ENCODE data around the gene LUM. TPM values are rescaled to one million over a fixed set of nuclear protein-coding genes. Genes with fewer than 3 reads are reported as not detected.

Gene LUM
- total RNA-seq, 5 donors from 2014 or later (not counting 1 experiment from before 2014, with no cell fraction given), result 0.46 to 1.1 (median 0.61) TPM; not detected in 2

DNA sequence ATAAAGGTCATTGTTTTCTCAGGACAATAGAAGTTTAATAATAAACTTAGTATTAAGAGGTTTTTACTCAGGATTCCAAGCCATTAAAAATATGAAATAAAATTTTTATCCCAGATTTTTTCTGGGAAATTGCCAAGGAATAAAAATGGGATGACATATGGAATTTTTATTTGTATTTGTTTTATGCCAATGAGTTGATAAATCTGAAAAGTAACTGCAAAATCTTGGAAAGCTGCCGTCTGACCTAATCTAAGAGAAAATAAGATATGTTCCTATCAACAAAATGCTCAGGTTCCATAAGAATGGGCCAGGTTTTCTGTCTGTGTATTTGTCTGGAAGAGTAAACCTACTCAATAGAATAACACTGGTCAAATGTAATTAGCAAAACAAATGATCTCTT is 31.3 kb downstream of the LUM start:
- H3K4me1 Mint-ChIP-seq, result no peaks in the 10 kb centered on the region
- no peaks in the 10 kb centered on the region for H3K27me3 ChIP-seq (replicated peaks in 1 of 2; ENCODE audit: control insufficient read depth in 2 of 2, extremely low read depth in 1 of 2, insufficient read depth in 2 of 2, low read length in 1 of 2)
- H3K9me3 ChIP-seq, result no peaks in the 10 kb centered on the region
- ATAC-seq (replicated peaks in 1 of 4) (no peak), DNase-seq (no peak)
- POLR2A ChIA-PET, result interaction anchor here in 1 of 2 donors (0.6 kb wide), 1 partner anchor 302 kb away, joined by 3 read pairs; no protein-coding TSS in a partner anchor
- no peak overlapping the region for H3K4me3 Mint-ChIP-seq
- no CpG with 5 or more reads among the region's 1 CpG for WGBS (ENCODE audit: insufficient coverage)
- CTCF ChIA-PET, result no interaction called here
- H3K4me1 ChIP-seq (ENCODE audit: control insufficient read depth in 1 of 2, extremely low read depth in 1 of 2, insufficient read depth in 2 of 2, low read length in 2 of 2), result no peaks in the 10 kb centered on the region
- no peak overlapping the region for H3K4me3 ChIP-seq (ENCODE audit: control insufficient read depth in 1 of 2, extremely low read depth in 1 of 2, low read length in 1 of 2)
- no peaks in the 10 kb centered on the region for H3K27me3 Mint-ChIP-seq
- no peak overlapping the region for H3K27ac Mint-ChIP-seq
- H3K9me3 Mint-ChIP-seq, result no peaks in the 10 kb centered on the region
- H3K36me3 Mint-ChIP-seq, result no peaks in the 10 kb centered on the region
- no peaks in the 10 kb centered on the region for H3K36me3 ChIP-seq (ENCODE audit: control insufficient read depth in 2 of 2, extremely low read depth in 1 of 2, insufficient read depth in 1 of 2, low read length in 1 of 2)
- no peak overlapping the region for H3K27ac ChIP-seq (ENCODE audit: low read length)

DNA sequence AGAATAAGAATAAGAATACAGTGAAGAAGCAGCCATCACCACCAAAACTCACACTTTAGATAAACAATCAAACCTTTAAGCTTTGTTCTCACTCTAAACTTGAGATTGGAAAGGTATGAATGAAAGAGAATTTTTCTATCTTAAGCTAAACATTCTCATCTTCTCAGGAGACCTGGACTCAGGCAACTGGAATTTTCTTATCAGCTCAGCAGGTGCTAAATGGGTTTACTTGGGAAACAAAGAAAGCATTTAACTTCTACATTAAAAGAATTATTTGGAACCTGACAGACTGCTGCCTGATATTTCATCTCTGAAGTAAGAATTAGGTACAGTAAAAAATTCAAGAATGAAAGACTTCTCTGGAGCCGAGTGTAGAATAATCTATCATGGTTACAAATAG is 32.8 kb downstream of the LUM start:
- Mint-ChIP-seq H3K27me3 (no peaks in the 10 kb centered on the region), H3K36me3 (no peaks in the 10 kb centered on the region), H3K4me3 (no peak overlapping the region), H3K9me3 (no peaks in the 10 kb centered on the region), H3K4me1 (no peaks in the 10 kb centered on the region), H3K27ac (no peak overlapping the region)
- ChIA-PET POLR2A (no interaction called here), CTCF (no interaction called here)
- Histone ChIP-seq H3K27me3 (replicated peaks in 1 of 2; ENCODE audit: control insufficient read depth in 2 of 2, extremely low read depth in 1 of 2, insufficient read depth in 2 of 2, low read length in 1 of 2) (no peaks in the 10 kb centered on the region), H3K27ac (ENCODE audit: low read length) (no peak overlapping the region), H3K9me3 (no peaks in the 10 kb centered on the region), H3K36me3 (ENCODE audit: control insufficient read depth in 2 of 2, extremely low read depth in 1 of 2, insufficient read depth in 1 of 2, low read length in 1 of 2) (no peaks in the 10 kb centered on the region), H3K4me1 (ENCODE audit: control insufficient read depth in 1 of 2, extremely low read depth in 1 of 2, insufficient read depth in 2 of 2, low read length in 2 of 2) (no peaks in the 10 kb centered on the region), H3K4me3 (ENCODE audit: control insufficient read depth in 1 of 2, extremely low read depth in 1 of 2, low read length in 1 of 2) (no peak overlapping the region)
- WGBS (ENCODE audit: insufficient coverage), result no CpG with 5 or more reads among the region's 1 CpG
- ATAC-seq (replicated peaks in 1 of 4), result no peak
- DNase-seq, result no peak

- DNase-seq, result no peak
- Mint-ChIP-seq H3K9me3 (no peaks in the 10 kb centered on the region), H3K36me3 (no peaks in the 10 kb centered on the region), H3K27me3 (no peaks in the 10 kb centered on the region), H3K4me3 (no peak overlapping the region), H3K4me1 (no peaks in the 10 kb centered on the region), H3K27ac (no peak overlapping the region)
- ChIA-PET CTCF (interaction anchor here in 1 of 2 donors (0.6 kb wide), 1 partner anchor 38 kb away, joined by 3 read pairs; no protein-coding TSS in a partner anchor), POLR2A (no interaction called here)
- Histone ChIP-seq H3K4me1 (ENCODE audit: control insufficient read depth in 1 of 2, extremely low read depth in 1 of 2, insufficient read depth in 2 of 2, low read length in 2 of 2) (no peaks in the 10 kb centered on the region), H3K36me3 (ENCODE audit: control insufficient read depth in 2 of 2, extremely low read depth in 1 of 2, insufficient read depth in 1 of 2, low read length in 1 of 2) (no peaks in the 10 kb centered on the region), H3K4me3 (ENCODE audit: control insufficient read depth in 1 of 2, extremely low read depth in 1 of 2, low read length in 1 of 2) (no peak overlapping the region), H3K9me3 (no peaks in the 10 kb centered on the region), H3K27me3 (replicated peaks in 1 of 2; ENCODE audit: control insufficient read depth in 2 of 2, extremely low read depth in 1 of 2, insufficient read depth in 2 of 2, low read length in 1 of 2) (no peaks in the 10 kb centered on the region), H3K27ac (ENCODE audit: low read length) (no peak overlapping the region)
- ATAC-seq (replicated peaks in 1 of 4), result no peak
- 63% methylated on average over 2 of the region's 5 CpGs for WGBS (ENCODE audit: insufficient coverage)
These were observed 33.9 kb downstream of the LUM start for GRCh38 chr12:91077228-91077954.

DNA sequence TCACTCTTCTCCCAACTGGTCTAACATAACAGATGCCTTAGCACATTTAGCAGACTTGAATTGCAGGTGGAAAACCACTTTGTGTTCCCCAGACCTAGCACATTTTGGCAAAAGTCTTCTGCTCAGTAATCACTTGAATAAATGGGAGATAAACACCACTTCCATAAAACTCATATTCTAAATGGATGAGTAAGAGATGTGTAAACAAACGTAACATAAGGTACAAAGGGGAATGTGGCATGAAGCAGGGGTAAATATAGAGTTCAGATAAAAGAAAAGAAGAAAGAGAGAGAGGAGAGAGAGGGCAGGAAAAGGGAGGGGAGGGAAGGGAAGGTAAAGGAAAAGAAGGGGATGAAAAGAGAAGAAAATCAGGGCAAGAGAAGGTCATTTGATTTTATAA is 36.4 kb downstream of the LUM start:
- DNase-seq, result no peak
- 33% methylated on average over 1 of the region's 1 CpG for WGBS (ENCODE audit: insufficient coverage)
- Mint-ChIP-seq H3K4me3 (no peak overlapping the region), H3K9me3 (no peaks in the 10 kb centered on the region), H3K4me1 (no peaks in the 10 kb centered on the region), H3K27ac (no peak overlapping the region), H3K36me3 (no peaks in the 10 kb centered on the region), H3K27me3 (no peaks in the 10 kb centered on the region)
- Histone ChIP-seq H3K4me3 (ENCODE audit: control insufficient read depth in 1 of 2, extremely low read depth in 1 of 2, low read length in 1 of 2) (no peak overlapping the region), H3K36me3 (ENCODE audit: control insufficient read depth in 2 of 2, extremely low read depth in 1 of 2, insufficient read depth in 1 of 2, low read length in 1 of 2) (no peaks in the 10 kb centered on the region), H3K4me1 (ENCODE audit: control insufficient read depth in 1 of 2, extremely low read depth in 1 of 2, insufficient read depth in 2 of 2, low read length in 2 of 2) (no peaks in the 10 kb centered on the region), H3K9me3 (no peaks in the 10 kb centered on the region), H3K27me3 (replicated peaks in 1 of 2; ENCODE audit: control insufficient read depth in 2 of 2, extremely low read depth in 1 of 2, insufficient read depth in 2 of 2, low read length in 1 of 2) (no peaks in the 10 kb centered on the region), H3K27ac (ENCODE audit: low read length) (no peak overlapping the region)
- CTCF ChIA-PET, result no interaction called here
- no peak for ATAC-seq (replicated peaks in 1 of 4)
- POLR2A ChIA-PET, result no interaction called here

- no peaks in the 10 kb centered on the region for H3K4me1 Mint-ChIP-seq
- no peak overlapping the region for H3K4me3 Mint-ChIP-seq
- H3K9me3 ChIP-seq, result no peaks in the 10 kb centered on the region
- H3K9me3 Mint-ChIP-seq, result no peaks in the 10 kb centered on the region
- CTCF ChIA-PET, result no interaction called here
- ATAC-seq (replicated peaks in 1 of 4), result no peak
- H3K27ac Mint-ChIP-seq, result no peak overlapping the region
- WGBS (ENCODE audit: insufficient coverage), result 0% methylated on average over 1 of the region's 6 CpGs
- H3K36me3 Mint-ChIP-seq, result no peaks in the 10 kb centered on the region
- no peaks in the 10 kb centered on the region for H3K27me3 ChIP-seq (replicated peaks in 1 of 2; ENCODE audit: control insufficient read depth in 2 of 2, extremely low read depth in 1 of 2, insufficient read depth in 2 of 2, low read length in 1 of 2)
- no peaks in the 10 kb centered on the region for H3K27me3 Mint-ChIP-seq
- POLR2A ChIA-PET, result no interaction called here
- H3K4me1 ChIP-seq (ENCODE audit: control insufficient read depth in 1 of 2, extremely low read depth in 1 of 2, insufficient read depth in 2 of 2, low read length in 2 of 2), result no peaks in the 10 kb centered on the region
- no peak for DNase-seq
- H3K36me3 ChIP-seq (ENCODE audit: control insufficient read depth in 2 of 2, extremely low read depth in 1 of 2, insufficient read depth in 1 of 2, low read length in 1 of 2), result no peaks in the 10 kb centered on the region
- no peak overlapping the region for H3K27ac ChIP-seq (ENCODE audit: low read length)
- no peak overlapping the region for H3K4me3 ChIP-seq (ENCODE audit: control insufficient read depth in 1 of 2, extremely low read depth in 1 of 2, low read length in 1 of 2)
These were observed 37.1 kb downstream of the LUM start for GRCh38 chr12:91074154-91074709.

GRCh38 chr12:91073426-91073825 is 37.9 kb downstream of the LUM start:
- no peak overlapping the region for H3K4me3 Mint-ChIP-seq
- Histone ChIP-seq H3K9me3 (no peaks in the 10 kb centered on the region), H3K27ac (ENCODE audit: low read length) (no peak overlapping the region), H3K36me3 (ENCODE audit: control insufficient read depth in 2 of 2, extremely low read depth in 1 of 2, insufficient read depth in 1 of 2, low read length in 1 of 2) (no peaks in the 10 kb centered on the region), H3K4me1 (ENCODE audit: control insufficient read depth in 1 of 2, extremely low read depth in 1 of 2, insufficient read depth in 2 of 2, low read length in 2 of 2) (no peaks in the 10 kb centered on the region), H3K27me3 (replicated peaks in 1 of 2; ENCODE audit: control insufficient read depth in 2 of 2, extremely low read depth in 1 of 2, insufficient read depth in 2 of 2, low read length in 1 of 2) (no peaks in the 10 kb centered on the region), H3K4me3 (ENCODE audit: control insufficient read depth in 1 of 2, extremely low read depth in 1 of 2, low read length in 1 of 2) (no peak overlapping the region)
- peaks cover 0 to under 1% of the 10 kb centered on the region in 2 donors for H3K27me3 Mint-ChIP-seq
- H3K4me1 Mint-ChIP-seq, result no peaks in the 10 kb centered on the region
- ChIA-PET CTCF (no interaction called here), POLR2A (no interaction called here)
- no peak for ATAC-seq (replicated peaks in 1 of 4)
- H3K9me3 Mint-ChIP-seq, result no peaks in the 10 kb centered on the region
- no peak for DNase-seq
- no peak overlapping the region for H3K27ac Mint-ChIP-seq
- H3K36me3 Mint-ChIP-seq, result no peaks in the 10 kb centered on the region

All from T-cell (primary cell).